GM19463 (cell line): ENCODE measurements around the gene GGA1.
"Not testable (repeated sequence)": the region's sequence is repeated elsewhere in the genome, so short reads cannot be mapped to it uniquely, and the experiment has no call there.

Experiments used
- ATAC-seq: cut with Tn5 transposase; IDR thresholded peaks from one replicate; pipeline ENCODE4 v1.9.1; 2021; ENCODE audit warnings: mild to moderate bottlenecking, moderate library complexity; ENCODE audit not compliant: unreplicated experiment

GGA1 gene

DNA sequence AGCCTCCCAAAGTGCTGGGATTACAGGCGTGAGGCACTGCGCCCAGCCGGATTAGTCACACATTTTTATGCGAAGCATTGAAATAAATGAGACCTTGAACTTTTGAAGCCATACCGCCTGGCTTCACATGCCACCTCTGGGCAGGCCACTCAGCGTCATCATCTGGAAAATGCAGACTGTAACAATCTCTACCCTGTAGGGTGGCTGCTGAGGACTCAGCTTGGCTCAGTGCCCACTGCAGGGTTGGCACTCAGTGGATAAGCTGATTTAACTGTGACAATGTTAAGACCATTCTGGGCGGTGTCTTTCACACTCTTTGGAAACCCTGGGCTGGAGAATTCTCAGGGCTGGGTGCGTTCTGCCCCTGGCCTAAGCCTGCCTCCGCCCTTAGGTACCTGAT, 39.3 kb downstream of the GGA1 start:
- no peak for ATAC-seq

DNA sequence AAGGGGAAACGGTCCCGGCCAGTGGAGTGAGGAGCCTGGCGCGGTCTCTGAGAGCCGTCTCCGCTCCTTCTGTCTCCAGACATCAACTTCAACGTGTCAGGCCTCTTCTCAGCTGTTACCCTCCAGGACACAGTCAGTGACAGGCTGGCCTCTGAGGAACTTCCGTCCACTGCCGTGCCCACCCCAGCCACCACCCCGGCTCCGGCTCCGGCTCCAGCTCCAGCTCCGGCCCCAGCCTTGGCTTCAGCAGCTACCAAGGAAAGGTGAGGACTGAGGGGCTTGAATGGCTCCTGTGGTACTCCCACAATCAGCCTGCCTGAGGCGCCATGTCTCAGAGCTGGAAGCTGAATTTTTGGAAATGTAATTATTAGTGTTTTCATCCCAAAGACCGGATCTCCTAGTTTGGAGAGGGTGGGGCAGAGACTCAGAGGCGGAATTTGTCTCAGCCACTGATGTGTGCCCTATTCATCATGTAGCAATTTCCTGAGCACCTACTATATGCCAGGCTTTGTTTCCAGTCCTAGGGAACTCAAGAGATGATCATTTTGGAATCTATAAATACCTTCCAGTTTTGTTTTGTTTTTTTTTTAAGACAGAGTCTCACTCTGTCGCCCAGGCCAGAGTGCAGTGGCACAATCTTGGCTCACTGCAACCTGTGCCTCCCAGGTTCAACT, 42.0 kb downstream of the GGA1 start:
- no peak for ATAC-seq

DNA sequence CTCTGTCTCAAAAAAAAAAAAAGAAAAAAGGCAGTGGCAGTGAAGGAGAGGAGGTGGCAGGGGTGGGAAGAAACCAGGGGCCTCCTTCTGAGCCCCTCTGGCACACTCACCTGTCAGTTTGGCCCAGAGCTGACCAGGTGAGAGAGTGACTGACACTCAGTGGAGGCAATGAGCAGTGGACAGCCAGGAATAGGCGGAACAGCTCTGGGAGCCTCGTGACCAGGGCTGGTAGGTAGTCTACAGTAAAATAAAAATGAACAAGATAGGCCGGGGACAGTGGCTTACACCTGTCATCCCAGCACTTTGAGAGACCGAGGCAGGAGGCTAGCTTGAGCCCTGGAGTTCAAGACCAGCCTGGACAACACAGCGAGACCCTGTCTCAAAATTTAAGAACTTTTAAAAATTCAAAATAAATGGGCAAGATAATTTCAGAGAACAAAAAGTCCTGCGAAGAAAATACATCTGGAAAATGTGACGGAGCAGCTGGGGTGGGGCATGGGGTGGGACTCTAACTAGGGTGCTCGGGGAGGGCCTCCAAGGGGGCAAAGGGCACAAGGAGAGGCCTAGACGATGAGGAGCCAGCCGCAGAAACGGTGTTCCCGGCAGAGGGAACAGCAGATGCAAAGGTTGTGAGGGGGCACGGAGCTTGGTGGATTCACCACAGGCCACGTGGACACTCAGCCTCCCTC, 46.1 kb downstream of the GGA1 start:
- no peak for ATAC-seq

DNA sequence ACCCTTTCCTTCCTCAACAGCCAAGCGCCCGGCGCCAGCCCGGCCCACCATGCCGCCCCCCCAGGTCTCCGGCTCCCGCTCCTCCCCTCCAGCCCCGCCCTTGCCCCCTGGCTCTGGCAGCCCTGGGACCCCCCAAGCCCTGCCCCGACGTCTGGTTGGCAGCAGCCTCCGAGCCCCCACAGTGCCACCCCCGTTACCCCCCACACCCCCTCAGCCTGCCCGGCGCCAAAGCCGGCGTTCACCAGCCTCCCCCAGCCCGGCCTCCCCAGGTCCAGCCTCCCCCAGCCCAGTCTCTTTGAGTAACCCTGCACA, 46.6 kb downstream of the GGA1 start:
- no peak for ATAC-seq

DNA sequence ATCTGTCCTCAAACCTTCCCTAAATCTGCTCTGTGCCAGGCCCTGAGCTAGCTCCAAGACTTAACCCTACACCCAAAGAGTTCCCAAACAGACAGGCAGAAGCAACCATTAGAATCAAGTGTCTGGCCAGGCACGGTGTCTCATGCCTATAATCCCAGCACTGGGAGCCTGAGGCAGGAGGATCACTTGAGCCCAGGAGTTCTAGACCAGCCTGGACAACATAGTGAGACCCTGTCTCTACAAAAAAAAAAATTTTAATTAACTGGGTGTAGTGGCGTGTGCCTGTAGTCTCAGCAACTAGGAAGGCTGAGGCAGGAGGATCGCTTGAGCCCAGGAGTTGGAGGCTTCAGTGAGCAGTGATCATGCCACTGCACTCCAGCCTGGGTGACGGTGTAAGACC, 47.9 kb downstream of the GGA1 start:
- ATAC-seq, result not testable (repeated sequence)

DNA sequence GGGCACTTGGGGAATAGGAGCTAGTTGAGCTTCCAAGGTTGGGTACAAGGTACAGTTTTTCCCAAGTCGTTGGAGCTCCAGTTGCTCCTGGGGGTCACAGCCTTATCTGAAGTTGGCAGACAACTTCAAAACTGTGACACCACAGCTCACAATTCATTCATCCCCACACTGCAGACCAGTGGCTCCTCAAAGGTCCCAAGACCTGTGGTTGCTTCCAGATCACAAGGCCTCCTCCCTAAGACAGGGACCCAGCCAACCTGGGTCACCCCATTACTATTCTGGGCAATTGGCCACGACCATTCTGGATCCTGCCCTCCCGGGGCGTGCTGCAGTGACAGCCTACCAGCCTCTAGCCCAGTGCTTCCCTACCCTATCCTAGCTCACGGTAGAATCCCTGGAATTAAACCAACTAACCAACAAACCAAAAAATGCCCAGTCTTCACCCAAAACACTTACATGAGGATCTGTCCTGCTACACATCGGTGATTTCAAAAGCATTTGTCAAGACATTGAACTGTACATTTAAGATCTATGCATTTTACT, 49.0 kb downstream of the GGA1 start:
- ATAC-seq, result no peak

DNA sequence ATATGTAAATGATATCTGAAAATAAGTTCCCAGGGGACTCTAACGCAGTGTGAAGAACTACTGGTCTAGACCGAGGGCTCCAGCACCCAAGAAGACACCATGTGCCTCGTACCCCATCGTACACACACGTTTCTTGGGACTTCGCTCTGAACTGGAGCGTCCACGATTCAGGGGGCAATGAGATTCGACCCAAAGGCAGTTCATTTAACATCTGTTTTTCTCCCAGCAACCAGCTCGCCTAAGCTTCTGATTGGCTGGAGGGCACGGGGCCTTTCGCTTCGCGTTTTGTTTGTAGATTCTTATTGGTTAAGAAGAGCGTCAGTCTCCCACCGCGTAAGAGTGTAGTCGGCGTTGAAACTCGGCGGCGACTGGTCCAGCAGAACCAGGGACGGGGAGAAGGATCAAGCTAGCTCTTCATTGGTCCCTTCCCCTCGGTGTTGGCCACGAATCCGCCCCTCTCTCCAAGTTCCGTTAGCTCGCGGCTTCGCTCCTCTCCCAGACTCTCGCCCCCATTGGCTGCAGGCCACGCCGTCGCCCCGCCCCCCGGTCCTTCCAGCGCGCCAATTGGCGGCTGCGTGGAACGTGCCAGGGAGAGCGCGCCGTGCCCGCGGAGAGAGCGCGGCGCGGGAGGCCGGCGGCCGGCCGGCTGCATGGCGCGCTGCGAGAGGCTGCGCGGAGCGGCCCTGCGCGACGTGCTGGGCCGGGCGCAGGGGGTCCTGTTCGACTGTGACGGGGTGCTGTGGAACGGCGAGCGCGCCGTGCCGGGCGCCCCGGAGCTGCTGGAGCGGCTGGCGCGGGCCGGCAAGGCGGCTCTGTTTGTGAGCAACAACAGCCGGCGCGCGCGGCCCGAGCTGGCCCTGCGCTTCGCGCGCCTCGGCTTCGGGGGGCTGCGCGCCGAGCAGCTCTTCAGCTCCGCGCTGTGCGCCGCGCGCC, 49.8 kb downstream of the GGA1 start, which contains the start of gene PDXP:
TSS of gene PDXP (plus strand) at position 591 of the 933 bp plus-strand sequence. CDS start at position 651, 60 bp downstream.
- peak; percentile 88 for ATAC-seq

DNA sequence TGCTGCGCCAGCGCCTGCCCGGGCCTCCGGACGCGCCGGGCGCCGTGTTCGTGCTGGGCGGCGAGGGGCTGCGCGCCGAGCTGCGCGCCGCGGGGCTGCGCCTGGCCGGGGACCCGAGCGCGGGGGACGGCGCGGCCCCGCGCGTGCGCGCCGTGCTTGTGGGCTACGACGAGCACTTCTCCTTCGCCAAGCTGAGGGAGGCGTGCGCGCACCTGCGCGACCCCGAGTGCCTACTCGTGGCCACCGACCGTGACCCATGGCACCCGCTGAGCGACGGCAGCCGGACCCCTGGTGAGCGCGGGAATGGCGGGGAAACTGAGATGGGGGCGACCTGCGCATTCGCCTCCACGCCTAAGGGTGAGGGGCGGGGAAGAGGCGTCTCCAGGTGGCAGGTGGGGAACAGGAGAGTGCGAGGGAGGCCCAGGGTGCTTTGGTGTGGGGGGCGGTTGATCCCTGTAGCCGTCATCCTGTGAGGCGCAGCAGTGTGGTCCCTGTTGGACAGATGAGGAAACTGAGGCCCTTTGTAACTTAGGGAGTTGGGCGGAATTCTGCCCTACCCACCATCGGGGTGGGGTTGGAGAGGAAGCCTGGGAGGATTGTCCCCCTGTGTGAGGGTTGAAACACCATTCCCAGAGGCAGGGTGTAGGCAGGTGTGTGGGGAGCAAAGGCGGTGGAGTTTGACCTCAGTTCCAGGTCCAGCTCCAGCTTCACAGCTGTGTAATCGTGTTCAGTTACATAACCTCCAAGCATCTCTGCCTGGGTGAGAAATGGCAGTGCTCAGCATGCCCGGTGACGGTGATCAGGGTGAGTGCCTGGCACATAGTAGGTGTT, 50.6 kb downstream of the GGA1 start:
- peak; percentile 3 for ATAC-seq

DNA sequence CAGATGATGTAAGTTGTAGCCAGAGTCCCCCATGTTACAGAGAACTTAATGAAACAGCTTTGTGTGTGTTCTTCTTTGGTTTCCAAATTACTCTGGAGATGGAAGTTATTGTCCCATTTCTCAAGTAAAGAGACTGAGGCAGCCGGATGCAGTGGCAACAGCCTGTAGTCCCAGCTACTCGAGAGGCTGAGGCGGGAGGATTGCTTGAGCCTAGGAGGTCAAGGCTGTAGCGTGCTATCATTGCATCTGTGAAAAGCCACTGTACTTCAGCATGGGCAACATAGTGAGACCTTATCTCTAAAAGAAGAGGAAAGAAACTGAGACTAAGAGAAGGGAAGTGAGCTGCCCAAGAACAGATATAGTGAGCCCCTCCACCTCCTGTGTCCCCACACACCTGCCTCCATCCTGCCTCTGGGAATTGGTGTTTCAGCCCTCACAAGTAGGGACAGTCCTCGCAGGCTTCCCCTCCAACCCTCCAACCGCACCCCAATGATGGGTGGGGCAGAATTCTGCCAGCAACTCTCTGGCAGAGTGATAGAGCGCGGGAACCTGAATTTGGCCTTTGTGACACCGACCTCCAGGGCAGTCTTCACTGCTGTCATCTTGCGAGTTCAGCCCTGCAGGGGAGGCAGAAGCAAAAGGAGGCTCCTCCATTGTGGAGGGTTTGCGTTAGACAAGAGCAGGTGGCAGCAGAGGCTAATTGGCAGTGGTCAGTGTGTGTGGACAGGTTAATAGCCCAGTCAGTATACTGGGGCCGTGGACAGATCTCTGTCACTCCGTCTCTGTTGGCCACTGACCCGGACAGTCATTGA, 51.5 kb downstream of the GGA1 start:
- ATAC-seq, result no peak

DNA sequence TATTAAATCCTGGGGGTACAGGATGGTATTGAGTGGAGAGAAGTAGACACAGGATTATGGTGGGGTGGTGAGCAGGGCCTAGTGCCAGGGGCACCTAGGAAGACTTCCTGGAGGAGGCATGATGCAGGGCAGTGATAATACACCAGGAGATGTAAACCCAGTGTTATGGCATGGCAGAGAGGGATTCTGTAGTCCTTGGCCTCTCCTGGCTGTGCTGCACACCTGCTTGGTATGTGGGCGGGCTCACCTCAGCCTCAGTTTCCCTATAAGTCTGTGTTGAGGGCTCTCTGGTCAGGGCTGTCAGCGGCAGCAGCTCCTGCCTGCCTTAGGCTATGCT, 52.0 kb downstream of the GGA1 start:
- ATAC-seq, result no peak

DNA sequence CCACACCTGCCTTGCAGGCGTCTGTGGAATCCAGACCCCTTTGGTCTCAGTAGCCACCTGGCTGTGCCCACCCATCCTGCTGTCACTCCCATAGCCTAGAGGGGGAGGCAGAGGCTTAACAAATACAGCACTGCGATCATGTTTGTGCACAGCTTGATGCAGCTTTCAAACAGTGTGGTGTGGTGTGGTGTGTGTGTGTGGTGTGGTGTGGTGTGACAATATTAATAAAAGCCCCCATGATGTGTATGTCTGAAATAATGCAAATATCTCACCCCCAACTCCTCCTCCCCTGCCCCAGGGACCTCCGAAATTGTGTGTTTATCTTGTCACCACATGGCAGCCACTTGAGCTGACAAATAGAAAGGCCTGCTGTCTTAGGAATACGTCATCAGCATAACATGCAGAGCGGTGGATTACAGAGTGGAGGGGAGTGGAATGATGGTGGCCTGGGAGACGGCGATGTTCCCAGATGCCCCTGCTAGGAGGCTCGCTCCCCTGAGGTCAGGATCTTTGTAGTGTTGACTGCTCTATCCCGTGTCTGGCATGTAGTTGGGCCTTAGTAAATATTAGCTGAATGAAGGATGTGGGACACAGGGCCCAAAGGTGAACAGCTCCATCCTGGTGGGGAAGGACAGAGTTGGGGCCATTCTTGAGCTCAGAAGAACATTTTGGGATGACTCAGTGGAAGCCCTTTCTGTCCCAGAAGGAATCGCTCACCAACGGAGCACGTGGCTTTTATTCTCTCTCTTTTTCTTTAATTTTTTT, 52.7 kb downstream of the GGA1 start:
- ATAC-seq, result no peak

DNA sequence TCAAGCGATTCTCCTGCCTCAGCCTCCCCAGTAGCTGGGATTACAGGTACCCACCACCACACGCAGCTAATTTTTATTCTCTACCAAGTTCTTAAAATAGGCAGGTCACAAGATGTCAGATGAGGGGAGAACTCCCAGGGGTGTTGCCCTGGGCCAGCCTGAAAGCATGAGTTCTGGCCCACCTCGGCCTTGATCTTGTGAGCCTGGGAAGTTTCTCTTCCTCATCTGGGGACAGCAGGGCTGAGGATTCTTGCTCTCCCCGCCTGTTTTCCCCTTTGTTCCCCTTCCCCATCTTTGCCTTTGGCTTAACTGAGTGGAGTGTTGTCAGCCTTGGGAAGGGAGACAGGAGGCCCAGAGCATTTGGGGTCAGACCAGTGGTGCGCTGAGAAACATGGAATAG, 53.4 kb downstream of the GGA1 start:
- no peak for ATAC-seq

DNA sequence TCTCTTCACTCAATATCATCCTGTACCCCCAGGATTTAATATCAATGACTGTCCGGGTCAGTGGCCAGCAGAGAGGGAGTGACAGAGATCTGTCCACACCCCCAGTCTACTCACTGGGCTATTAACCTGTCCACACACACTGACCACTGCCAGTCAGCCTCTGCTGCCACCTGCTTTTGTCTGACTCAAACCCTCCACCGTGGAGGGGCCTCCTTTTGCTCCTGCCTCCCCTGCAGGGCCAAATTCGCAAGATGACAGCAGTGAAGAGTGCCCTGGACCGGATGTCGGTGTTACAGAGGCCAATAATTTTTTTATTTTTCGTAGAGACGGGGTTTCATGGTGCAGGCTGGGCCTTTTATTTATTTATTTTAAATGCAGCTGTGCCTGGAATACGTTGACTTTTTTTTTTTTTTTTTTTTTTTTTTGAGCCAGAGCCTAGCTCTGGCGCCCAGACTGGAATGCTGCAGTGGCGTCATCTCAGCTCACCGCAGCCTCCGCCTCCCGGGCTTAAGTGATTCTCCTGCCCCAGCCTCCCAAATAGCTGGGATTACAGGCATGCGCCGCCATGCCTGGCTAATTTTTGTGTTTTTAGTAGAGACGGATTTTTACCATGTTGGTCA, 55.0 kb downstream of the GGA1 start:
- no peak for ATAC-seq

DNA sequence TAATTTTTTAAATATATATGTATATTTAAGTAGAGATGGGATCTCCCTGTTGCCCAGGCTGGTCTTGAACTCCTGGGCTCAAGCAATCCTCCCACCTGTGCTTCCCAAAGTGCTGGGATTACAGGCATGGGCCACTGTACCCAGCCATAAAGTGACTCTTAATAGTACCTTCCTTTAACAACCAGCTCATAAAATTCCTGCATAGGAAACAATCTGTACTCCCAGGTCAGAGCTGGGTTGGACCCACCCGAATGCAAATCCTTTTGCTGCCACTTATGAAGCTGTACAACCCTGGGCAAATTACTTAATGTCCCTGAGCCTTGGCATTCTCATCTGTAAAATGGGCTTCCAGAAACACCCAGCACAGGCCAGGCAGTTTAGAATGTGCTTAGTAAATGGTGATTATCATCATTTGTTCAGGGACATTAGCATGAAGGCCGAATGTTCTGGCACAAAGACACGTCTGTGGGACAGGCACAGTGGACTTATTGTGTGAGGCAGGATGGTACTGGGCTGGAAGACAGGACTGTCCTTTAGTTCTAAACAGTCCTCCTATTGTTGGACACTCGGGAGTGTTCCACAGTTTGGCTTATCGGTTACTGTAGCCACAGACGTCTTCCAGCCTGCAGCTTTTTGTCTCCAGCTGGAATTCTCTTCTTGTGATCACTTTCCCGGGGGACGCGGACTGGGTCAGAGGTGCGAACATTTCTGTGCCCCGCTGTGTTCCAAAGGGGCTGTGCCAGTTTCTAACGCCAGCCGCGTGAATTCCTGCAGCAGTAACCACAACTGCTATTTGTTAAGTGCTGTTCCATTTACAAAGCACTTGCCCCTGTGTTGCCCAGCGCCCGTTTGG, 55.8 kb downstream of the GGA1 start:
- no peak for ATAC-seq

DNA sequence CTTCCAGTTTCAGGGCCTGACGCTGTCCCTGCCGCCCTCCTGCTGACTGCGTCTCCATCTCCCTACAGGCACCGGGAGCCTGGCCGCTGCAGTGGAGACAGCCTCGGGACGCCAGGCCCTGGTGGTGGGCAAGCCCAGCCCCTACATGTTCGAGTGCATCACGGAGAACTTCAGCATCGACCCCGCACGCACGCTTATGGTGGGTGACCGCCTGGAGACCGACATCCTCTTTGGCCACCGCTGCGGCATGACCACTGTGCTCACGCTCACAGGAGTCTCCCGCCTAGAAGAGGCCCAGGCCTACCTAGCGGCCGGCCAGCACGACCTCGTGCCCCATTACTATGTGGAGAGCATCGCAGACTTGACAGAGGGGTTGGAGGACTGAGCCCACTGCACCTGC, 56.9 kb downstream of the GGA1 start:
- ATAC-seq, result no peak

DNA sequence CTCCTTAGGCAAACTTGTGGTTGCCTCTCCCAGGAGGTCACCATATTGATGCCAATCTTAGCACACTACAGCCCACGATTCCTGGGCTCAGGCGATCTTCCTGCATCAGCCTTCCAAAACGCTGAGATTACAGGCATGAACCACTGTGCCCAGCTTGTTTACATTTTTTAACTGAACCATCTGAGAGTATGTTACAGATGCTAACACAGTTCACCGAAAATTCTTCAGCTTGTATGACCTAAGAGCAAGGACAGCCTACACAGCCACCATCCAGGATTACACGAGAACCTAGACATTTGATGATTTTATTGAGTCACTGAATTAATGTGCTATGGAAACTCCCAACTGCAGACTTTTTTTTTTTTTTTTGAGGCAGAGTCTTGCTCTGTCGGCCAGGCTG, 61.0 kb downstream of the GGA1 start:
- no peak for ATAC-seq

DNA sequence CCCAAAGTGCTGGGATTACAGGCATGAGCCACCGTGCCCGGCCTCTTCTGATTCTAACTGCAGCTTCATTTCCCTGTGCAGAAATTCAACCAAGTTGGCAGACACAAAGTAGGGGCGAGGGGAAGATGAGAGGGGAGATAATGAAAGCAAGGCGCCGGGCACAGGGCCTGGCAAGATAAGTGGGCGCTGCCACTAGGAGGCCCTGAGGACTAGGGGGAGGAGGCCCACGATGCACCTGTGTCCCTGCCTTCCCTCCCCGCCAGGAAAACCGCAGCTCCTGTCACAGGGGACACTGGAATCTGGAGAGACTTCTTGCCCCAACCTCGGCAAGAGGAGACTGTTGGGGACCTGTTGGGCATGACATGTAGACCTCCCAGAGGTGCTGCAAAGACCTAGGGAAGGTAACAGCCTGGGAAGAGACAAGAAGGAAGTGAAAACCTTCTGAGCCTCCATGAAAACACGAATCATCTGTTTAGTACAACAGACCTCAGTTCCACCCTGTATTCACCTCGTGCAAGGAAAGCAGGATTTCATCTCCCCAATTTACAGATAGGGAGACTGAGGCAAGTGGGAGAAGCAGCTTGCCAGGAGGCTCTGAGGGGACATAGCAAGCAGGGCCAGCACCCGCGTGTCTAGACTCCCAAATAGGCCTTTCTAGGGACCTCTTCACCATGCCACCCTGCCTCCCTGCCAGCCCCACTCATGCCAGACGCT, 63.7 kb downstream of the GGA1 start:
- ATAC-seq, result no peak
